HCT116 (cell line): Measurements from ENCODE around the gene NPLOC4.

Experiments used
- CTCF ChIP-seq, 3 experiments: fragments of 200-600 bp in 1 of 3; sonication (generic) in 1 of 3; IDR thresholded peaks in 2 of 3; conservative IDR thresholded peaks in 1 of 3; 2 replicates each; pipeline ENCODE4 v1.5.1; 2012 to 2017; ENCODE audit warnings: low read depth in 2 of 3, low read length in 2 of 3, antibody characterized with exemption in 1 of 3, borderline replicate concordance in 1 of 3, control low read depth in 1 of 3, mild to moderate bottlenecking in 1 of 3, mixed read lengths in 1 of 3, mixed run types in 1 of 3, moderate library complexity in 1 of 3; ENCODE audit not compliant: insufficient read depth in 1 of 3
- EZH2 ChIP-seq: fragments of 200-600 bp; sonication (generic); IDR thresholded peaks from 2 replicates; pipeline ENCODE4 v1.6.1; 2017; ENCODE audit warnings: antibody characterized with exemption, mixed run types
- JUND ChIP-seq: IDR thresholded peaks from 2 replicates; pipeline ENCODE4 v1.6.1; 2012
- MAX ChIP-seq: IDR thresholded peaks from 2 replicates; pipeline ENCODE4 v1.6.1; 2012
- POLR2A ChIP-seq: IDR thresholded peaks from 2 replicates; pipeline ENCODE4 v1.7.0; 2011; ENCODE audit warnings: borderline replicate concordance; ENCODE audit not compliant: insufficient read depth, insufficient read length; ENCODE audit errors: extremely low read depth
- REST ChIP-seq: IDR thresholded peaks from 2 replicates; pipeline ENCODE4 v1.6.1; 2012; ENCODE audit warnings: low read depth
- SP1 ChIP-seq: IDR thresholded peaks from 2 replicates; pipeline ENCODE4 v1.6.1; 2012; ENCODE audit warnings: low read depth
- ZNF274 ChIP-seq: fragments of 200-500 bp; sonication (Bioruptor generic); IDR thresholded peaks from 2 replicates; pipeline ENCODE4 v1.6.1; 2014; ENCODE audit warnings: mild to moderate bottlenecking, low read depth, low read length, inconsistent platforms

GRCh38 chr17:81509972-81510784 lies 126.7 kb downstream of the NPLOC4 start:
- TF ChIP-seq CTCF (IDR thresholded peaks at IDR 0.05 in 2 of 3, conservative IDR thresholded peaks at IDR 0.05 in 1 of 3; ENCODE audit: borderline replicate concordance in 1 of 3, insufficient read depth in 1 of 3, low read depth in 2 of 3, low read length in 2 of 3), result no peak
- no peak for TF ChIP-seq EZH2
- no peak for TF ChIP-seq ZNF274
- TF ChIP-seq MAX, result no peak
- no peak for TF ChIP-seq JUND
- no peak for TF ChIP-seq POLR2A
- TF ChIP-seq REST, result no peak
- TF ChIP-seq SP1, result no peak
